ENCODE results near the gene FHIT. TPM values are rescaled to one million over a fixed set of nuclear protein-coding genes. Genes with fewer than 3 reads are reported as not detected.

Gene FHIT
- polyA plus RNA-seq, 1 of the 3 experiments (the other 2 are of a cell fraction): 0.41 TPM

DNA sequence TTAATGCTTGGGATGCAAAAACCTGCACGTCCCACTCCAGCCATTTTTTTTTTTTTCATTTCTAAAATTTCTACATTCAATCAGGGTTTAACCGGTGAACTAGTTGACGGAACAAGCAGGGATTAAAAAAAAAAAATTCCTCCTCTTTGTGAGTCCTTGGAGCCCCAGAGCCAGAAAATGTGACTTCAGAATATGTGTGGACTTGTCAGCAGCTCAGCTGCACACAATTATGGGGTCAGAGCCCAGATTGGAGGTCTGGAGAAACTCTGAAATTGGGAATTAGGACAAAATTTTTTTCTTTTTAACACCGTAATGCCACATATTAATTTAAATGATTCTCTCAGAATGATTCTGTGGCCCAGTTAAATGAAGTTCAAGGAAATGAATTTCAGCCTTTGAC is 1280.5 kb downstream of the FHIT start:
- CTCF ChIA-PET: no interaction called here
- no peaks in the 10 kb centered on the region for H3K27me3 ChIP-seq (ENCODE audit: insufficient read depth)
- no peaks in the 10 kb centered on the region for H3K9me3 ChIP-seq
- POLR2A ChIA-PET: no interaction called here
- no peak overlapping the region for H3K4me2 ChIP-seq
- no peak for DNase-seq
- no peaks in the 10 kb centered on the region for H3F3A ChIP-seq (replicated peaks; ENCODE audit: insufficient read depth)
- no peaks in the 10 kb centered on the region for H3K9me2 ChIP-seq
- no peaks in the 10 kb centered on the region for H4K20me1 ChIP-seq (ENCODE audit: insufficient read depth)
- TF ChIP-seq, protein P1, sequence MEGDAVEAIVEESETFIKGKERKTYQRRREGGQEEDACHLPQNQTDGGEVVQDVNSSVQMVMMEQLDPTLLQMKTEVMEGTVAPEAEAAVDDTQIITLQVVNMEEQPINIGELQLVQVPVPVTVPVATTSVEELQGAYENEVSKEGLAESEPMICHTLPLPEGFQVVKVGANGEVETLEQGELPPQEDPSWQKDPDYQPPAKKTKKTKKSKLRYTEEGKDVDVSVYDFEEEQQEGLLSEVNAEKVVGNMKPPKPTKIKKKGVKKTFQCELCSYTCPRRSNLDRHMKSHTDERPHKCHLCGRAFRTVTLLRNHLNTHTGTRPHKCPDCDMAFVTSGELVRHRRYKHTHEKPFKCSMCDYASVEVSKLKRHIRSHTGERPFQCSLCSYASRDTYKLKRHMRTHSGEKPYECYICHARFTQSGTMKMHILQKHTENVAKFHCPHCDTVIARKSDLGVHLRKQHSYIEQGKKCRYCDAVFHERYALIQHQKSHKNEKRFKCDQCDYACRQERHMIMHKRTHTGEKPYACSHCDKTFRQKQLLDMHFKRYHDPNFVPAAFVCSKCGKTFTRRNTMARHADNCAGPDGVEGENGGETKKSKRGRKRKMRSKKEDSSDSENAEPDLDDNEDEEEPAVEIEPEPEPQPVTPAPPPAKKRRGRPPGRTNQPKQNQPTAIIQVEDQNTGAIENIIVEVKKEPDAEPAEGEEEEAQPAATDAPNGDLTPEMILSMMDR (IDR thresholded peaks at IDR 0.05): no peak
- TF ChIP-seq CHD2 (IDR thresholded peaks at IDR 0.05; ENCODE audit: low read length, partially characterized antibody) (no peak), GABPA (IDR thresholded peaks at IDR 0.05; ENCODE audit: low read depth) (no peak), NFIC (IDR thresholded peaks at IDR 0.05; ENCODE audit: borderline replicate concordance) (no peak), FOSL2 (IDR thresholded peaks at IDR 0.05; ENCODE audit: borderline replicate concordance, low read depth) (no peak), RFX5 (IDR thresholded peaks at IDR 0.05; ENCODE audit: low read length) (no peak), NRF1 (IDR thresholded peaks at IDR 0.05; ENCODE audit: low read depth, low read length) (no peak), TEAD4 (IDR thresholded peaks at IDR 0.05; ENCODE audit: borderline replicate concordance, insufficient read depth) (no peak), RCOR1 (IDR thresholded peaks at IDR 0.05; ENCODE audit: low read length) (no peak), SIN3A (IDR thresholded peaks at IDR 0.05; ENCODE audit: borderline replicate concordance, low read depth, low read length) (no peak), FOXJ3 (CRISPR knock-in tag; IDR thresholded peaks at IDR 0.05) (no peak), TCF12 (IDR thresholded peaks at IDR 0.05) (no peak)
- TF ChIP-seq, protein P2, sequence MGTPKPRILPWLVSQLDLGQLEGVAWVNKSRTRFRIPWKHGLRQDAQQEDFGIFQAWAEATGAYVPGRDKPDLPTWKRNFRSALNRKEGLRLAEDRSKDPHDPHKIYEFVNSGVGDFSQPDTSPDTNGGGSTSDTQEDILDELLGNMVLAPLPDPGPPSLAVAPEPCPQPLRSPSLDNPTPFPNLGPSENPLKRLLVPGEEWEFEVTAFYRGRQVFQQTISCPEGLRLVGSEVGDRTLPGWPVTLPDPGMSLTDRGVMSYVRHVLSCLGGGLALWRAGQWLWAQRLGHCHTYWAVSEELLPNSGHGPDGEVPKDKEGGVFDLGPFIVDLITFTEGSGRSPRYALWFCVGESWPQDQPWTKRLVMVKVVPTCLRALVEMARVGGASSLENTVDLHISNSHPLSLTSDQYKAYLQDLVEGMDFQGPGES (IDR thresholded peaks at IDR 0.05; ENCODE audit: low read depth, low read length): no peak
- TF ChIP-seq, protein P3, sequence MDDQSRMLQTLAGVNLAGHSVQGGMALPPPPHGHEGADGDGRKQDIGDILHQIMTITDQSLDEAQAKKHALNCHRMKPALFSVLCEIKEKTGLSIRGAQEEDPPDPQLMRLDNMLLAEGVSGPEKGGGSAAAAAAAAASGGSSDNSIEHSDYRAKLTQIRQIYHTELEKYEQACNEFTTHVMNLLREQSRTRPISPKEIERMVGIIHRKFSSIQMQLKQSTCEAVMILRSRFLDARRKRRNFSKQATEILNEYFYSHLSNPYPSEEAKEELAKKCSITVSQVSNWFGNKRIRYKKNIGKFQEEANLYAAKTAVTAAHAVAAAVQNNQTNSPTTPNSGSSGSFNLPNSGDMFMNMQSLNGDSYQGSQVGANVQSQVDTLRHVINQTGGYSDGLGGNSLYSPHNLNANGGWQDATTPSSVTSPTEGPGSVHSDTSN (IDR thresholded peaks at IDR 0.05): no peak
- TF ChIP-seq, protein P4, sequence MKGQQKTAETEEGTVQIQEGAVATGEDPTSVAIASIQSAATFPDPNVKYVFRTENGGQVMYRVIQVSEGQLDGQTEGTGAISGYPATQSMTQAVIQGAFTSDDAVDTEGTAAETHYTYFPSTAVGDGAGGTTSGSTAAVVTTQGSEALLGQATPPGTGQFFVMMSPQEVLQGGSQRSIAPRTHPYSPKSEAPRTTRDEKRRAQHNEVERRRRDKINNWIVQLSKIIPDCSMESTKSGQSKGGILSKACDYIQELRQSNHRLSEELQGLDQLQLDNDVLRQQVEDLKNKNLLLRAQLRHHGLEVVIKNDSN (IDR thresholded peaks at IDR 0.05; ENCODE audit: borderline replicate concordance, low read depth): no peak
- no peak overlapping the region for H2AFZ ChIP-seq (ENCODE audit: low read depth)
- no peaks in the 10 kb centered on the region for H3K4me1 ChIP-seq (ENCODE audit: control insufficient read depth in 1 of 2, insufficient read depth in 2 of 2, low read depth in 1 of 2, low read length in 1 of 2)
- WGBS (ENCODE audit: low lambda C conversion rate): 64% methylated on average over 4 of the region's 4 CpGs
- H3K36me3 ChIP-seq (replicated peaks in 1 of 2; ENCODE audit: control insufficient read depth in 1 of 2, insufficient read depth in 2 of 2, low read length in 1 of 2): no peaks in the 10 kb centered on the region
- no peak overlapping the region for H3K27ac ChIP-seq (ENCODE audit: low read depth in 2 of 2, low read length in 1 of 2)
- H3K9ac ChIP-seq: no peak overlapping the region
- no peak overlapping the region for H3K4me3 ChIP-seq (ENCODE audit: low read depth in 2 of 2, low read length in 1 of 2)
- no peaks in the 10 kb centered on the region for H3K79me2 ChIP-seq (ENCODE audit: insufficient read depth)
